Fibroblast of lung (primary cell): ENCODE data around the gene RBBP4. TPM values are rescaled to one million over a fixed set of nuclear protein-coding genes. Genes with fewer than 3 reads are reported as not detected.

Experiments
- DNase-seq, 2 donors: peaks; one replicate each; pipeline versions ENCODE4 v3.0.0 to v3.0.0-alpha.2; 2010; ENCODE audit warnings: low read depth in 2 of 2
- H2AFZ ChIP-seq: 2 replicates; pipeline ENCODE4 v1.5.1; 2012; ENCODE audit warnings: low read length, control low read depth, inconsistent platforms
- H3K27ac ChIP-seq: 2 replicates; pipeline ENCODE4 v1.5.1; 2011; ENCODE audit warnings: low read length, control low read depth; ENCODE audit not compliant: insufficient read depth
- H3K27me3 ChIP-seq: 2 replicates; pipeline ENCODE4 v1.5.1; 2011; ENCODE audit warnings: mild to moderate bottlenecking, low read length; ENCODE audit not compliant: control insufficient read depth, insufficient read depth
- H3K36me3 ChIP-seq: 2 replicates; pipeline ENCODE4 v1.5.1; 2011; ENCODE audit warnings: low read length; ENCODE audit not compliant: control insufficient read depth, insufficient read depth
- H3K4me1 ChIP-seq: 2 replicates; pipeline ENCODE4 v1.5.1; 2011; ENCODE audit warnings: low read length; ENCODE audit not compliant: control insufficient read depth, insufficient read depth; ENCODE audit errors: extremely low read depth
- H3K4me2 ChIP-seq: 2 replicates; pipeline ENCODE4 v1.5.1; 2011; ENCODE audit warnings: low read length, control low read depth; ENCODE audit not compliant: insufficient read depth; ENCODE audit errors: extremely low read depth
- H3K4me3 ChIP-seq, 4 experiments: fragments of 200-600 bp in 1 of 4; sonication (generic) in 1 of 4; replicated peaks in 1 of 4; 2 replicates each; pipeline ENCODE4 v1.5.1; 2011 to 2016; ENCODE audit warnings: low read length in 4 of 4, low read depth in 3 of 4, mild to moderate bottlenecking in 3 of 4, control low read depth in 2 of 4, inconsistent platforms in 1 of 4, mixed read lengths in 1 of 4; ENCODE audit not compliant: insufficient read depth in 1 of 4; ENCODE audit errors: control extremely low read depth in 1 of 4
- H3K79me2 ChIP-seq: 2 replicates; pipeline ENCODE4 v1.5.1; 2012; ENCODE audit warnings: mild to moderate bottlenecking, low read length, inconsistent platforms; ENCODE audit not compliant: control insufficient read depth, insufficient read depth
- H3K9ac ChIP-seq: 2 replicates; pipeline ENCODE4 v1.5.1; 2011; ENCODE audit warnings: mild to moderate bottlenecking, low read length, control low read depth; ENCODE audit not compliant: insufficient read depth
- H3K9me3 ChIP-seq: 2 replicates; pipeline ENCODE4 v1.5.1; 2012; ENCODE audit warnings: low read depth, low read length; ENCODE audit not compliant: control insufficient read depth, insufficient read depth
- H4K20me1 ChIP-seq: 2 replicates; pipeline ENCODE4 v1.5.1; 2011; ENCODE audit warnings: low read length; ENCODE audit not compliant: control insufficient read depth, insufficient read depth; ENCODE audit errors: extremely low read depth
- CTCF ChIP-seq, 2 donors: IDR thresholded peaks in 1 of 2; conservative IDR thresholded peaks in 1 of 2; 1 replicate in 1 of 2; 2 replicates in 1 of 2; pipeline ENCODE4 v1.5.1; 2011 to 2012; ENCODE audit warnings: low read length in 2 of 2, control low read depth in 1 of 2, inconsistent platforms in 1 of 2, low read depth in 1 of 2, mild to moderate bottlenecking in 1 of 2
- EZH2 ChIP-seq: IDR thresholded peaks from 2 replicates; pipeline ENCODE4 v1.5.1; 2012; ENCODE audit warnings: low read length, control low read depth, mild to moderate bottlenecking; ENCODE audit errors: missing control alignments
- polyA plus RNA-seq, 2 donors: library from polyadenylated mRNA; depleted of rRNA in 1 of 2; stranded (reverse) in 1 of 2; unstranded in 1 of 2; fragments of >200 nt; gene quantifications; 2 replicates each; pipeline ENCODE4 v1.2.1, GENCODE V29; 2011 to 2012; ENCODE audit warnings: missing spikeins in 1 of 2
- total RNA-seq: library from RNA; depleted of rRNA; stranded (reverse); fragments of >200 nt; gene quantifications from 2 replicates; pipeline ENCODE4 v1.2.1, GENCODE V29; 2014

Gene RBBP4
- total and polyA plus RNA-seq, 2 donors (not counting 1 experiment from before 2014, with no cell fraction given), result 92.5 to 169 TPM

GRCh38 chr1:32609180-32609579 lies 41.8 kb upstream of the RBBP4 start:
- no peak overlapping the region for H3K4me2 ChIP-seq
- H3K36me3 ChIP-seq, result peaks cover 2% of the 10 kb centered on the region
- H4K20me1 ChIP-seq, result no peaks in the 10 kb centered on the region
- no peak overlapping the region for H3K9ac ChIP-seq
- TF ChIP-seq CTCF (conservative IDR thresholded peaks at IDR 0.05 in 1 of 2, IDR thresholded peaks at IDR 0.05 in 1 of 2; ENCODE audit: low read depth in 1 of 2, low read length in 2 of 2) (no peak), EZH2 (no peak)
- no peak overlapping the region for H2AFZ ChIP-seq
- no peaks in the 10 kb centered on the region for H3K27me3 ChIP-seq
- H3K79me2 ChIP-seq, result no peaks in the 10 kb centered on the region
- H3K4me3 ChIP-seq, result no peak overlapping the region
- no peak overlapping the region for H3K27ac ChIP-seq
- peaks cover 2% of the 10 kb centered on the region for H3K4me1 ChIP-seq
- H3K9me3 ChIP-seq, result no peaks in the 10 kb centered on the region
- no peak for DNase-seq

- Histone ChIP-seq H4K20me1 (no peaks in the 10 kb centered on the region), H3K27me3 (no peaks in the 10 kb centered on the region), H3K4me1 (peaks cover 2% of the 10 kb centered on the region), H3K27ac (no peak overlapping the region), H3K4me2 (peak overlapping the region; percentile 93), H3K79me2 (no peaks in the 10 kb centered on the region), H3K36me3 (no peaks in the 10 kb centered on the region), H2AFZ (peak overlapping the region; percentile 87), H3K9ac (peak overlapping the region; percentile 23), H3K9me3 (no peaks in the 10 kb centered on the region), H3K4me3 (peak overlapping the region; percentile 54 to 70 (median 65))
- no peak for TF ChIP-seq EZH2
- TF ChIP-seq CTCF (conservative IDR thresholded peaks at IDR 0.05 in 1 of 2, IDR thresholded peaks at IDR 0.05 in 1 of 2; ENCODE audit: low read depth in 1 of 2, low read length in 2 of 2), result no peak
- DNase-seq, result no peak
These were observed 39.2 kb upstream of the RBBP4 start for GRCh38 chr1:32611859-32612188.

- H3K9ac ChIP-seq, result peak overlapping the region; percentile 23
These were observed 38.7 kb upstream of the RBBP4 start for GRCh38 chr1:32612189-32612881.

More at GRCh38 chr1:32612189-32612881, 38.7 kb upstream of the RBBP4 start:
- peak overlapping the region; percentile 93 for H3K4me2 ChIP-seq
- H3K36me3 ChIP-seq, result no peaks in the 10 kb centered on the region
- no peaks in the 10 kb centered on the region for H3K79me2 ChIP-seq
- peak overlapping the region; percentile 87 for H2AFZ ChIP-seq
- H3K27ac ChIP-seq, result peak overlapping the region; percentile 34
- no peaks in the 10 kb centered on the region for H4K20me1 ChIP-seq
- H3K9me3 ChIP-seq, result no peaks in the 10 kb centered on the region
- no peaks in the 10 kb centered on the region for H3K27me3 ChIP-seq
- TF ChIP-seq EZH2 (no peak), CTCF (conservative IDR thresholded peaks at IDR 0.05 in 1 of 2, IDR thresholded peaks at IDR 0.05 in 1 of 2; ENCODE audit: low read depth in 1 of 2, low read length in 2 of 2) (peak; percentile 16 to 24)
- peak; percentile 60 to 74 for DNase-seq
- peaks cover 2% of the 10 kb centered on the region for H3K4me1 ChIP-seq
- H3K4me3 ChIP-seq, result peak overlapping the region; percentile 54 to 70 (median 65)
